Fibroblast of lung (primary cell): ENCODE data around the gene RFNG. TPM values are rescaled to one million over a fixed set of nuclear protein-coding genes. Genes with fewer than 3 reads are reported as not detected.

ENCODE experiments used
- DNase-seq, 2 donors: peaks; one replicate each; pipeline versions ENCODE4 v3.0.0 to v3.0.0-alpha.2; 2010; ENCODE audit warnings: low read depth in 2 of 2
- H2AFZ ChIP-seq: 2 replicates; pipeline ENCODE4 v1.5.1; 2012; ENCODE audit warnings: low read length, control low read depth, inconsistent platforms
- H3K27ac ChIP-seq: 2 replicates; pipeline ENCODE4 v1.5.1; 2011; ENCODE audit warnings: low read length, control low read depth; ENCODE audit not compliant: insufficient read depth
- H3K27me3 ChIP-seq: 2 replicates; pipeline ENCODE4 v1.5.1; 2011; ENCODE audit warnings: mild to moderate bottlenecking, low read length; ENCODE audit not compliant: control insufficient read depth, insufficient read depth
- H3K36me3 ChIP-seq: 2 replicates; pipeline ENCODE4 v1.5.1; 2011; ENCODE audit warnings: low read length; ENCODE audit not compliant: control insufficient read depth, insufficient read depth
- H3K4me1 ChIP-seq: 2 replicates; pipeline ENCODE4 v1.5.1; 2011; ENCODE audit warnings: low read length; ENCODE audit not compliant: control insufficient read depth, insufficient read depth; ENCODE audit errors: extremely low read depth
- H3K4me2 ChIP-seq: 2 replicates; pipeline ENCODE4 v1.5.1; 2011; ENCODE audit warnings: low read length, control low read depth; ENCODE audit not compliant: insufficient read depth; ENCODE audit errors: extremely low read depth
- H3K4me3 ChIP-seq, 4 experiments: fragments of 200-600 bp in 1 of 4; sonication (generic) in 1 of 4; replicated peaks in 1 of 4; 2 replicates each; pipeline ENCODE4 v1.5.1; 2011 to 2016; ENCODE audit warnings: low read length in 4 of 4, low read depth in 3 of 4, mild to moderate bottlenecking in 3 of 4, control low read depth in 2 of 4, inconsistent platforms in 1 of 4, mixed read lengths in 1 of 4; ENCODE audit not compliant: insufficient read depth in 1 of 4; ENCODE audit errors: control extremely low read depth in 1 of 4
- H3K79me2 ChIP-seq: 2 replicates; pipeline ENCODE4 v1.5.1; 2012; ENCODE audit warnings: mild to moderate bottlenecking, low read length, inconsistent platforms; ENCODE audit not compliant: control insufficient read depth, insufficient read depth
- H3K9ac ChIP-seq: 2 replicates; pipeline ENCODE4 v1.5.1; 2011; ENCODE audit warnings: mild to moderate bottlenecking, low read length, control low read depth; ENCODE audit not compliant: insufficient read depth
- H3K9me3 ChIP-seq: 2 replicates; pipeline ENCODE4 v1.5.1; 2012; ENCODE audit warnings: low read depth, low read length; ENCODE audit not compliant: control insufficient read depth, insufficient read depth
- H4K20me1 ChIP-seq: 2 replicates; pipeline ENCODE4 v1.5.1; 2011; ENCODE audit warnings: low read length; ENCODE audit not compliant: control insufficient read depth, insufficient read depth; ENCODE audit errors: extremely low read depth
- EZH2 ChIP-seq: IDR thresholded peaks from 2 replicates; pipeline ENCODE4 v1.5.1; 2012; ENCODE audit warnings: low read length, control low read depth, mild to moderate bottlenecking; ENCODE audit errors: missing control alignments
- polyA plus RNA-seq, 2 donors: library from polyadenylated mRNA; depleted of rRNA in 1 of 2; stranded (reverse) in 1 of 2; unstranded in 1 of 2; fragments of >200 nt; gene quantifications; 2 replicates each; pipeline ENCODE4 v1.2.1, GENCODE V29; 2011 to 2012; ENCODE audit warnings: missing spikeins in 1 of 2
- total RNA-seq: library from RNA; depleted of rRNA; stranded (reverse); fragments of >200 nt; gene quantifications from 2 replicates; pipeline ENCODE4 v1.2.1, GENCODE V29; 2014
- TF ChIP-seq, protein P1 (sequence below), 2 donors: IDR thresholded peaks in 1 of 2; conservative IDR thresholded peaks in 1 of 2; 1 replicate in 1 of 2; 2 replicates in 1 of 2; pipeline ENCODE4 v1.5.1; 2011 to 2012; ENCODE audit warnings: low read length in 2 of 2, control low read depth in 1 of 2, inconsistent platforms in 1 of 2, low read depth in 1 of 2, mild to moderate bottlenecking in 1 of 2

Gene RFNG
- total and polyA plus RNA-seq, 2 donors (not counting 1 experiment from before 2014, with no cell fraction given) = 14.5 to 48.9 TPM

DNA sequence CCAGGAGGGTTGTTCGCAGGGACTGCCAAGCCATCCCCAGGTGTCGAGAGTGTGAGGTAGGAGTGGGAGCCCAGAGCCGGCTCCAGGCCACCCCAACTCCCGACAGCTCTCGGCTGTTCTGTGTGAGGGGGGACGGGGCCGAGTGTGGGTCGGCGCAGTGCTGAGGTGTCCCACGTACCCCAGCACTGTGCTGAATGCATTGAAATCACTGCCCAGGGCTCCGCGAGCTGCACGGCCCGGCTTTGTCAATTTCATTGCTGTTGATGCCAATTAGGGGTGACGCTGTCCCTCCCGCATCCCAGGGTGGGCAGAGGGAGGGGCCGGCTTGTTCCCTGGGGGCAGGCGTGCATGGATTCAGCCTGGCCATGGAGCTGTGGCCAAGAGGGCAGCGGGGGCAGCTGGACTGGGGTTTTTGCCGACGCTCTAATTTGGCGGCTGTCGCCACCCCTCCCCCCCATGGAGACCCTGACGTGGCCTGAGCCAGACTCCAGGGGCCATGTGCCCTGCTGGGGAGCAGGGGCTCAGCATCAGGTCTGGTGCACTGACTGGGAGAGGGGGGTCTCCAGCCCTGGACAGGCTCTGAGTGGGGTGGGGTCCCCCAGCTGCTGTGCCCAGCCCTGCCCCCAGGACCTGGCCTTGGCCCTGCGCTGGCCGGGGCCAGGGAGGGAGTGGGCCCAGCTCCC lies 43.2 kb downstream of the RFNG start:
- H4K20me1 ChIP-seq = no peaks in the 10 kb centered on the region
- no peak for DNase-seq
- no peaks in the 10 kb centered on the region for H3K9me3 ChIP-seq
- no peaks in the 10 kb centered on the region for H3K36me3 ChIP-seq
- H3K27ac ChIP-seq = no peak overlapping the region
- TF ChIP-seq EZH2 = no peak
- TF ChIP-seq, protein P1, sequence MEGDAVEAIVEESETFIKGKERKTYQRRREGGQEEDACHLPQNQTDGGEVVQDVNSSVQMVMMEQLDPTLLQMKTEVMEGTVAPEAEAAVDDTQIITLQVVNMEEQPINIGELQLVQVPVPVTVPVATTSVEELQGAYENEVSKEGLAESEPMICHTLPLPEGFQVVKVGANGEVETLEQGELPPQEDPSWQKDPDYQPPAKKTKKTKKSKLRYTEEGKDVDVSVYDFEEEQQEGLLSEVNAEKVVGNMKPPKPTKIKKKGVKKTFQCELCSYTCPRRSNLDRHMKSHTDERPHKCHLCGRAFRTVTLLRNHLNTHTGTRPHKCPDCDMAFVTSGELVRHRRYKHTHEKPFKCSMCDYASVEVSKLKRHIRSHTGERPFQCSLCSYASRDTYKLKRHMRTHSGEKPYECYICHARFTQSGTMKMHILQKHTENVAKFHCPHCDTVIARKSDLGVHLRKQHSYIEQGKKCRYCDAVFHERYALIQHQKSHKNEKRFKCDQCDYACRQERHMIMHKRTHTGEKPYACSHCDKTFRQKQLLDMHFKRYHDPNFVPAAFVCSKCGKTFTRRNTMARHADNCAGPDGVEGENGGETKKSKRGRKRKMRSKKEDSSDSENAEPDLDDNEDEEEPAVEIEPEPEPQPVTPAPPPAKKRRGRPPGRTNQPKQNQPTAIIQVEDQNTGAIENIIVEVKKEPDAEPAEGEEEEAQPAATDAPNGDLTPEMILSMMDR (conservative IDR thresholded peaks at IDR 0.05 in 1 of 2, IDR thresholded peaks at IDR 0.05 in 1 of 2; ENCODE audit: low read depth in 1 of 2, low read length in 2 of 2) = no peak
- no peaks in the 10 kb centered on the region for H3K27me3 ChIP-seq
- no peak overlapping the region for H2AFZ ChIP-seq
- no peak overlapping the region for H3K4me3 ChIP-seq
- peaks cover 23% of the 10 kb centered on the region for H3K4me1 ChIP-seq
- H3K4me2 ChIP-seq = no peak overlapping the region
- H3K79me2 ChIP-seq = no peaks in the 10 kb centered on the region
- no peak overlapping the region for H3K9ac ChIP-seq

DNA sequence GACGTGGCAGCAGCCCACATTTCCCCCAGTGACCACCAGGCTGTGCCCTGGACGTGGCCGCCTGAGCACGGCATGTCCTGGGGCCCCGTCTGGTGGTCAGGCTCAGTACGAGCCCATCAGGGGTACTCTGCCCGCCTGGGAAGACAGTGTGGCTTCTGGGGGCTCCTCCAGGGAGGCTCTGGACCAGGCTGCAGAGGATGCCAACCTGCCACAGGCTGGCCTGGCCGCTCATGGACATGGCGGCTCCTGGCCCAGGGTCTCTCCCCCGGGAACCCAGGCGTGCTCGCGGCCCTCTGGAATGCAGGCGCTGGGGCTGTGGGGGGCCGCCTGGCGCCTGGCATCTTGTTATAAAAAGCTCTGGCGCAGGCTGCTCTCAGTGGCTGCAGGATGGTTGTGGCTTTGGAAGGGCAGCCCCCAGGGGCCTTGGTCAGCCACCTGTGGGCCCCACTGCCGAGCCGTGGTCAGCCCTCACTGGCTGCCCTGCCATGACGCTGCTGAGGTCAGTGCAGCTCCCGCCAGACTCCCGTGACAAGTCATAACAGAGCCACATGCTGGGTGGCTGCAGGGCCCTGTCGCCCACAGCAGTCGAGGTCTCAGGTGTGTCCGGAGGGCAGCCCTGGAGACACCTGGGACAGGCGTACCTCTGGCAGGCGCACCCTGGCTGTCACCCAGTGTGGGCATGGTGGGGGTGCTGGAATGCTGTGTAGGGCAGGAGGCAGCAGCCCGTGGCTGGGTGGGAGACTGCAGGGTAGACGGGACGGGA lies 43.9 kb downstream of the RFNG start:
- H3K27me3 ChIP-seq = no peaks in the 10 kb centered on the region
- no peak overlapping the region for H3K9ac ChIP-seq
- no peaks in the 10 kb centered on the region for H3K9me3 ChIP-seq
- H3K4me1 ChIP-seq = peaks cover 30% of the 10 kb centered on the region
- DNase-seq = no peak
- H3K36me3 ChIP-seq = no peaks in the 10 kb centered on the region
- TF ChIP-seq EZH2 = no peak
- TF ChIP-seq, protein P1 (conservative IDR thresholded peaks at IDR 0.05 in 1 of 2, IDR thresholded peaks at IDR 0.05 in 1 of 2; ENCODE audit: low read depth in 1 of 2, low read length in 2 of 2) = no peak
- no peak overlapping the region for H3K4me3 ChIP-seq
- H3K27ac ChIP-seq = no peak overlapping the region
- H3K4me2 ChIP-seq = no peak overlapping the region
- H2AFZ ChIP-seq = no peak overlapping the region
- H4K20me1 ChIP-seq = no peaks in the 10 kb centered on the region
- H3K79me2 ChIP-seq = no peaks in the 10 kb centered on the region

DNA sequence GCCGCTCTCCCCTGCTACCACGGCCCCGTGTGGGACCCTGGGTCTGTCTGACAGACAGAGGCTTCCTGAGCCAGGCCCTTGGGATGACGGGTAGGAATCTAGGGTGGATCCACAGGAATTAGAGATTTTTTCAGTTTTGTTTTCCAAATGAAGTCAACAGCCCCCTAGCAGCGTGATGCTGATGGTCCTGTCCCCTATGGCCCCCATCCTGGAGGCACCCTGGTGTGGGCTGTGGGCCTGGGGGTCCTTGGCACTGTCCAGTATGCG lies 44.5 kb downstream of the RFNG start:
- Histone ChIP-seq H4K20me1 (no peaks in the 10 kb centered on the region), H3K4me3 (no peak overlapping the region), H2AFZ (no peak overlapping the region), H3K9ac (no peak overlapping the region), H3K4me2 (no peak overlapping the region), H3K27ac (no peak overlapping the region), H3K36me3 (no peaks in the 10 kb centered on the region), H3K9me3 (no peaks in the 10 kb centered on the region), H3K27me3 (no peaks in the 10 kb centered on the region), H3K79me2 (no peaks in the 10 kb centered on the region), H3K4me1 (peaks cover 30% of the 10 kb centered on the region)
- no peak for TF ChIP-seq EZH2
- TF ChIP-seq, protein P1 (conservative IDR thresholded peaks at IDR 0.05 in 1 of 2, IDR thresholded peaks at IDR 0.05 in 1 of 2; ENCODE audit: low read depth in 1 of 2, low read length in 2 of 2) = no peak
- DNase-seq = no peak
